GM13976 (cell line): ENCODE results near the gene TPM1.

Source experiments
- DNase-seq: peaks from one replicate; pipeline ENCODE4 v3.0.0; 2012; ENCODE audit warnings: low spot score
- in situ Hi-C: fragments of 300-500 bp; cut with MboI; formaldehyde crosslinking; loops from one replicate; pipeline ENCODE4 v1.12.0; 2022; ENCODE audit warnings: low sequenced_read_pairs, mixed read lengths, inconsistent platforms; ENCODE audit not compliant: unreplicated experiment
- TF ChIP-seq, protein P1 (sequence below): IDR thresholded peaks from 2 replicates; pipeline ENCODE4 v1.5.1; 2012; ENCODE audit warnings: borderline replicate concordance, mild to moderate bottlenecking; ENCODE audit not compliant: insufficient read depth; ENCODE audit errors: extremely low read depth, missing control alignments, control extremely low read depth

Gene TPM1

DNA sequence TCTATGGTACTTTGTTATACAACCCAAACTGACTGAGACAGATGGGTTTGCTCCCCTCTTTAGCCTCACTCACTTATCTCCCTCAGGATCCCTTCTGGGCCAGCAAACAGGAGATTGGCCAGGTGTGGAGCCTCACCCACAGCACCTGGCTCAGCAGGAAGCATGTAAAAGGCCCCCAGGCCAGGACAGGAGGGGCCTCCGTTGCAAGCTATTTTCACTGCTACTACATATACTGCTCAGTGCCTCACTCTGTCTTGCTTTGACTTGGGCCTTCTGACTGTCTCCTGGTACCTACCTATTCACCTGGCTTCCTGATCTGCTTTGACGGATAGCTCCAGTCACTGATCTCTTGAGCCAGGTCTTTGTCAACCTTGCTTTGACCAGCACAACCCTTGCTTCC lies 20.4 kb upstream of the TPM1 start:
- DNase-seq, result no peak
- TF ChIP-seq, protein P1, sequence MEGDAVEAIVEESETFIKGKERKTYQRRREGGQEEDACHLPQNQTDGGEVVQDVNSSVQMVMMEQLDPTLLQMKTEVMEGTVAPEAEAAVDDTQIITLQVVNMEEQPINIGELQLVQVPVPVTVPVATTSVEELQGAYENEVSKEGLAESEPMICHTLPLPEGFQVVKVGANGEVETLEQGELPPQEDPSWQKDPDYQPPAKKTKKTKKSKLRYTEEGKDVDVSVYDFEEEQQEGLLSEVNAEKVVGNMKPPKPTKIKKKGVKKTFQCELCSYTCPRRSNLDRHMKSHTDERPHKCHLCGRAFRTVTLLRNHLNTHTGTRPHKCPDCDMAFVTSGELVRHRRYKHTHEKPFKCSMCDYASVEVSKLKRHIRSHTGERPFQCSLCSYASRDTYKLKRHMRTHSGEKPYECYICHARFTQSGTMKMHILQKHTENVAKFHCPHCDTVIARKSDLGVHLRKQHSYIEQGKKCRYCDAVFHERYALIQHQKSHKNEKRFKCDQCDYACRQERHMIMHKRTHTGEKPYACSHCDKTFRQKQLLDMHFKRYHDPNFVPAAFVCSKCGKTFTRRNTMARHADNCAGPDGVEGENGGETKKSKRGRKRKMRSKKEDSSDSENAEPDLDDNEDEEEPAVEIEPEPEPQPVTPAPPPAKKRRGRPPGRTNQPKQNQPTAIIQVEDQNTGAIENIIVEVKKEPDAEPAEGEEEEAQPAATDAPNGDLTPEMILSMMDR, result no peak
- in situ Hi-C loops, result no loop called here

DNA sequence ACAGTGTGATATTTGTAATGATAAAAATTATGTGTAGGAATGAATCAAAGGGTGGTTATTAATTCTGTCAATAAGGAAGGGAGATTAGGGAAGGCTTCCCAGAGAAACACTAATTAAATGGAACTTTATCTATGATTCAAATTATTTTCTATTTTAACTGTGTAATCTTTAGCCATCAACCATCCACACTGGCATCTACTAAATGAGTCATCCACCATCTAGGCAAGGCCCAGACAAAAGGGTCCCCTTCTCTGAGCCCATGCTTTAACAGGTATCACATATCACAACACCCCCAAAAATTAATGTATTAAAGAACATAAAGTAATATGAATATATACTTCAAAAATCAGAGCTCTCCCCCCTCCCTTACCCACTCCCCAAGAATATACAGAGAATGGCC lies 19.9 kb upstream of the TPM1 start:
- no peak for DNase-seq
- TF ChIP-seq, protein P1, result no peak
- in situ Hi-C loops, result no loop called here

DNA sequence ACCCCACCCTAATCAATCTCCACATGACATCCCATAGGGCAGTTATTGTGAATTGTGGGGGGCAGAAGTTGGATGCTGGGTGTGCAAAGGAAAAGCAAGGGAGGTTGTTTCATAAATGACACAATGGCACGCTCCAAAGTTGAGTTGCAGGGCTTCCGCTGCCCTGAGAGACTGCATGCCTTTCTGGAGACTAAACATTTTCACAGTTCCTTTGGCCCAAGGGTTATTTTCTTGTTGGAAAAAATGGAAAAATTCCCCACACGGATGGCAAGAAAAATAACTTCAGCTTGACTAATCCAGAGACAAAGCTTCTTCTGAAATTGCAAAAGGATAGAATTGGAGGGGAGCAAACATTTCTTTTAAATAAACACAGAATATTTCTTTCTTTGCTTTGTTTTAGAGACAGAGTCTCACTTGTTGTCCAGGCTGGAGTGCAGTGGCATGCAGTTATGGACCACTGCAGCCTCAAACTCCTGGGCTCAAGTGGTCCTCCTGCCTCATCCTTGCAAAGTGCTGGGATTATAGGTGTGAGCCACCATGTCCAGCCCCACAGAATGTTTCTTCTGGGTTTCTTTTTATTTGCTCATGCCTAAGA lies 19.1 kb upstream of the TPM1 start:
- in situ Hi-C loops, result no loop called here
- TF ChIP-seq, protein P1, result no peak
- DNase-seq, result no peak

DNA sequence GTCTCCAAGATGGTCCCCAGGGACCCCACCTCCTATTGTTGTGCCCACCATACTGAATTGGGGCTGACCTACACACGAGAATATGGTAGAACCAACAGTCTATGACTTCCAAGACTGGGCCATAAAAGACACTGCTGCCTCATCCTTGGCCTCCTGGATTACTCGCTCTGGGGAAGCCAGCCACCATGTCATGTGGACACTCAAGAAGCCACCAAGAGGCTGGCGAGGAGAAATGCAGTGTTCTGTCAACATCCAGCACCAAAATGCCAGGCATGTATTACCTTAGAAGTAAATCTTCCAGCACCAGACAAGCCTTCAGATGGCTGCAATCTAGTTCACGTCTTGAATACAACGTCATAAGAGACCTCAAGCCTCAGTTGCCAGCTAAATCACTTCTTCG lies 17.1 kb upstream of the TPM1 start:
- no peak for DNase-seq
- in situ Hi-C loops, result no loop called here
- TF ChIP-seq, protein P1, result no peak

DNA sequence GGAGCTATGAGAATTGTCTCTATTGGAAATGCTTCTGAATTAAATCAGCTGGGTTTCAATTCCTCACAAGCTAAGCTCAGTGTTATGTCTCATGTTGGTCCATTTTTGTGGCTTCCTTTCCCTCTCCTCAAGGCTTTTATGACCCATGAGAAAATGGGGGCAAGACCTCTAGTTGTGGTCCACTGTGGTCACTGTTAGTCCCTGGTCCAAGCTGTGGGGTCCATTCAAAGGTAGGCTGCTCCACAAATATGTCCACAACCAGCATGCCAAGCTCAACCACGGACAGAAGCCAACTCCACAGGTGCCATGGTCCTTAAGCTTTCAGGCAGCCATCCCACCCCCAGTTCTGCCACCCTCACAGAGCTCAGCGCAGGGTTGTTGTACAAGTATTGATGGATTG lies 14.9 kb upstream of the TPM1 start:
- TF ChIP-seq, protein P1, result no peak
- in situ Hi-C loops, result no loop called here
- DNase-seq, result no peak

DNA sequence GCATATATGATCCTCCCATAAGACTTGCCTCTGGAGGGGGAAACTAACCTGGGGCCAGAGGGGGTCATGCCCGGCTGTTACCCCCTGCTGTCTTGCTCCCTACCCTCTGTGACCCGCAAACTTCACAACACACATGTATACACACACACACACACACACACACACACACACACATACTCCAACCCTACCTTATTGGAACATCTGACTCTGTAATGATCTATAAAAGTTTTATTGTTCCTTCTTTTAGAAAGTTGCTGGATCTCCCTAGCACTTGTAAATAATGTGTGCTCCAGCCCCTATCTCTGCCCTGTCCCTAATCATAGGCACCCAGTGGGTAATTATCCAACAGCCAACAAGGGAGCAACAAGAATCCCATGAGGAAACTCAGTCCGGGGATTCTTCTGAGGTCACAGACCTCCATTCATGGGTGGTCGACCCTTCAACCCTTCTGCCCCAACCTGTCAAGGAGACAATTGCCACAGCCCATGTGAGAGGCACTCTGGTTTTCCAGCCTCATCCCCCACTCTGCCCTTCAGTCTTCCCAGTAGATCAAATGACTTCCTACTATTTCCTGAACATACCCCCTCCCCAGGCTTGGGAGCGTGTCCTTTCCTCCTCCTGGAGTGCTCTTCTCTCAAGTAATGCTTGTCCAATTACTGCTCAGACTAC lies 14.0 kb upstream of the TPM1 start:
- in situ Hi-C loops, result no loop called here
- DNase-seq, result no peak
- TF ChIP-seq, protein P1, result no peak
